Testis (tissue), 2 donors: ENCODE results near the gene HK1.

ENCODE experiments used
- POLR2A ChIP-seq: fragments of 450-650 bp; IDR thresholded peaks from one replicate; pipeline ENCODE4 v1.6.1; 2017; ENCODE audit warnings: antibody characterized with exemption, mild to moderate bottlenecking, moderate library complexity
- TF ChIP-seq, protein P1 (sequence below), 3 experiments: fragments of 450-650 bp in 2 of 3; fragments of 200-600 bp in 1 of 3; sonication (generic) in 1 of 3; IDR thresholded peaks; one replicate each; pipeline ENCODE4 v1.5.1; 2016 to 2019; ENCODE audit warnings: antibody characterized with exemption in 3 of 3, mild to moderate bottlenecking in 2 of 3, moderate library complexity in 1 of 3

DNA sequence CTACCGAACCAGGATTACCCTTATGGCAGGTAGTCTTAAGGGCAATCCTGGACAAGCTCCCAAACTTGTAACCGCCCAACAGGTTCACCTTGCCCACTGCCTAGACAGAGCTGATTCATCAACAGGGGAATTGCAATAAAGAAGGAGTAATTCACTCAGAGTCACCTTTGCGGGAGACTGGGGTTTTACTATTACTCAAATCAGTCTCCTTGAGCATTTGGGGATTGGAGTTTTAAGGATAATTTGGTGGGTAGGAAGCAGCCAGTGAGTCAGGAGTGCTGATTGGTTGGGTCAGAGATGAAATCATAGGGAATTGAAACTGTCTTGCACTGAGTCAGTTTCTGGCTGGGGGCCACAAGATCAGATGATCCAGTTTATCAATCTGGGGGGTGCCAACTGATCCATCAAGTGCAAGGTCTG lies 25.3 kb downstream of the HK1 start:
- TF ChIP-seq, protein P1, sequence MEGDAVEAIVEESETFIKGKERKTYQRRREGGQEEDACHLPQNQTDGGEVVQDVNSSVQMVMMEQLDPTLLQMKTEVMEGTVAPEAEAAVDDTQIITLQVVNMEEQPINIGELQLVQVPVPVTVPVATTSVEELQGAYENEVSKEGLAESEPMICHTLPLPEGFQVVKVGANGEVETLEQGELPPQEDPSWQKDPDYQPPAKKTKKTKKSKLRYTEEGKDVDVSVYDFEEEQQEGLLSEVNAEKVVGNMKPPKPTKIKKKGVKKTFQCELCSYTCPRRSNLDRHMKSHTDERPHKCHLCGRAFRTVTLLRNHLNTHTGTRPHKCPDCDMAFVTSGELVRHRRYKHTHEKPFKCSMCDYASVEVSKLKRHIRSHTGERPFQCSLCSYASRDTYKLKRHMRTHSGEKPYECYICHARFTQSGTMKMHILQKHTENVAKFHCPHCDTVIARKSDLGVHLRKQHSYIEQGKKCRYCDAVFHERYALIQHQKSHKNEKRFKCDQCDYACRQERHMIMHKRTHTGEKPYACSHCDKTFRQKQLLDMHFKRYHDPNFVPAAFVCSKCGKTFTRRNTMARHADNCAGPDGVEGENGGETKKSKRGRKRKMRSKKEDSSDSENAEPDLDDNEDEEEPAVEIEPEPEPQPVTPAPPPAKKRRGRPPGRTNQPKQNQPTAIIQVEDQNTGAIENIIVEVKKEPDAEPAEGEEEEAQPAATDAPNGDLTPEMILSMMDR (IDR thresholded peaks at IDR 0.05): no peak
- no peak for TF ChIP-seq POLR2A
